Measurements from ENCODE around the gene NRCAM.
A peak's percentile ranks its signal among the peaks of the same experiment; 100 is the strongest.

DNA sequence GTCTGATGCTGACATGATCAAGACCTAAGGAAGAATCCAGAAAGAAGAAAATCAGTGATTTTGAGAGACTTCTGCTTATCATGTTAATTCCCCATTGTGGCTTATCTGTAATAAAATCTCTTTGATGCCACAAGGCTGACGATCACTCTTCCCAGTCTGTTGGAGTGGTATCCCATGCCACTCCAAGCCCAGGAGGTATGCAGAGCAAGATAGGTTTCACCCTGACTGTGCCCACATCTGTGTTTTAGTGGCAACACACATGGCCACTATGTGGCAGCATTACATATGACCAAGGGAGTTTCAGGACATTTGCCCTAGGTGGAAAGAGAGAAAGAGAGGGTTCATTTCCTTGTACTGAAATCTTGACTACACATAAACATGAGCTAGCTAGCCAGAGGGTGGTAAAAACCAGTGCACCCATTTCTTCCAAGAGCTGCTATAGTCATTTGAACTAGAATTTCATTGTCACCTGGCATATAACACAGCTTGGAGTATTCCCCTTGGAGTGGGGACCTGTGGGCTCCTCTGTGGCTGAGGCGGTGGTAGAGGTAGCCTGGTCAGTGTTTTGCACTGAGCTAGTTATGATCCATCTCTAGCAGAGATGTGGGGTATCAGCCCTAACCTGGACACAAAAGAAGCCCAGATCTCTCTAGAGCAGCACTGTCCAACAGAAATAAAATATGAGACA, 346.9 kb downstream of the NRCAM start:
- TF ChIP-seq CTCF (IDR thresholded peaks at IDR 0.05; ENCODE audit: low read length) (peak; percentile 84), EZH2 (optimal IDR thresholded peaks at IDR 0.05; ENCODE audit: low read depth, low read length) (no peak)

Measured in MM.1S (cell line).